GM04504 (cell line): ENCODE measurements around the gene GPATCH11.
A peak's percentile ranks its signal among the peaks of the same experiment; 100 is the strongest.

Experiments
- DNase-seq: peaks from one replicate; pipeline ENCODE4 v3.0.0-alpha.2; 2012; ENCODE audit warnings: low read depth

Gene GPATCH11

DNA sequence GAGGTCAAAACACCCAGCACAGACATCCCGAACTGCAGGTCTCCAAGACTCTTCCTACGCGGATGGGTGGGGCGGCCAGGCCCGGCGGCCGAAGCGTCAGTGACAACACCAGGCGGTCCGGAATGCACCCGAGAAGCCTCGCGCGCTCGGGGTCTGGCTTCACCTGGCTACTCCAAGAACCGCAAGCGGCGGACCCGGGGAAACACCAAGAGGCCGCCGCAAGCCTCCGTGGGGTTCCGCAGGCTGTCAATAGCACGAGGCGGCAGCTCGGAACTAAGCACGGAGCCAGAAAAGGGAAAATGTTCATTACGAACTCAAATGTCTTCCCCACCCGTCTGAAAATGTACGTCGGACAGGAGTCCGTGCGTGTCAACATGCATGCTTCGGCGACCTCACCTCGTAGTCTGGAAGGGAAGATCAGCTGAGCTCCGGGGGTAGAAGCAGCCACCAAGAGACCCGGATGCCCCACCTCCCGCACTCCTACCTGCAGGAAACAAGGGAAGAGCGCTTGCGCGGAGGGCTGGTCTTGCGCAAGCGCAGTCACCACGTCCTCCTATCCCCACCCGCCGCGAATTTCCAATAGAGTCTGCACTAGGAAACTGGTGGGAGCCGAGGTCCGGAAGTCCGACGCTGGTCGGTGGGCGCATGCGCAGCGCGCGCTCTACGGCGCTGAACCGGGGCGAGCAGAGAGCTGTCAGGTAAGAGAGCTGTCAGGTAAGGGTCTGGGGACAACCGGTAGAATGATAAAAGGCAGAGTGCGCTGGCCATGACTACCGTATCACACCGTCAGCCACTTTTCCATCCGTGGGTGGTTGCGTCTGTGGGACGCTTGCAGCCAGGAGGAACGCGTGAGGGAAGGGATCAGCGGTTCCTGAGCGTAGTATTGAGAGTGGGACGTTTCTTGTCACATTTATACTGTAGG lies at the start of gene GPATCH11, which contains the start of gene HEATR5B:
Gene GPATCH11, plus strand, starts transcription at position 646 of the 922 bp plus-strand sequence. CDS start 3,864 bp downstream, outside the sequence.
Gene HEATR5B, minus strand, starts transcription at position 500 of the 922 bp plus-strand sequence. CDS start 958 bp downstream, outside the sequence.
- peak; percentile 91 for DNase-seq

DNA sequence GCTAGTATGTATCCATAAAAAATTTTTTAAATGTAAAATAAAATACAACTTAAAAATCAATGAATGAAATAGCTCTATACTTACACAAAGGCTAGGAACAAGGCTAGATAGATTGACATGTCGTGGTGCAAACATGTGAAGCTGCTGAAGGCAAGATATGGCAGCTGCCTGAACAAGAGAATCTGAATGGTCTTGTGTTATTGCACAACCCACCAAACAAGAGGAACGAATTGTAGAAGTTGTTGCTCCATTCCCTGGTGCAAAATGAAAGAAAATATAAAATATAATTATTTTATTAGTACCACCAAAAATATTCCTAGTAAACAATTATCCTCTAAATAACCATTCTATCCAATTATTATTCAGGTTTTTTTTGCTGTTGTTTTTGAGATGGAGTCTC lies 46.5 kb upstream of the GPATCH11 start:
- no peak for DNase-seq

GRCh38 chr2:37039580-37039979 lies 44.7 kb upstream of the GPATCH11 start:
- no peak for DNase-seq

DNA sequence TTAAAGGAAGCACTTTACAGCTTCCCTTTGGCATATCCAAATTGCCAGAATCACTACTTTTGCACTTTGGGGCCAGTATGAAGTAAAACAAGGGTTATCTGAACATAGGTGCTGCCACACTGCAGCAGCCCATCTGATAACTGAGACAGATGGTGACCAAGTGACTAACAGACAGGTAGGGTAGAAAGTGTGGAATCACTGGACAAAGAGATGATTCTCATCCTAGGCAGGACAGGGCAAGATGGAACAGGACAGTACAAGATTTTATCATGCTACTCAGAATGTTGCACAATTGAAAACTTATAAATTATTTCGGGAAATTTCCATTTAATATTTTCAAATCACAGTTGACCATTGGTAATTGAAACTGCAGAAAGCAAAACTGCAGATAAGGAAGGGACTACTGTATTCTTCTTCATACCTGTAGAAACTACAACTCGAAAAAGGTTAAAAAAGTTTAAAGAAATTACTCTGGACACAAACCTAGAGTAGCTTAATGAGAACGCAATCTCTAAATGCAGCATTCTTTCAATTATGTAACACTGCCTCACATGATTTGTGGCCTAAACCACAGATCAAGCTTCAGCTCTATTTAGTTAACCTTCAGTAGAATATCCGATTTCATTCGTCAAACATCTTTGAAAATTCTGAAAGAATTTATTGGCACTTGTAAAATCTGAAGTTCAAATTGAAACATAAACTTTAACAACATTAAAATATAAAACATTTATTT lies 31.6 kb upstream of the GPATCH11 start:
- DNase-seq, result no peak

GRCh38 chr2:37059841-37060240 lies 24.5 kb upstream of the GPATCH11 start:
- DNase-seq, result no peak

DNA sequence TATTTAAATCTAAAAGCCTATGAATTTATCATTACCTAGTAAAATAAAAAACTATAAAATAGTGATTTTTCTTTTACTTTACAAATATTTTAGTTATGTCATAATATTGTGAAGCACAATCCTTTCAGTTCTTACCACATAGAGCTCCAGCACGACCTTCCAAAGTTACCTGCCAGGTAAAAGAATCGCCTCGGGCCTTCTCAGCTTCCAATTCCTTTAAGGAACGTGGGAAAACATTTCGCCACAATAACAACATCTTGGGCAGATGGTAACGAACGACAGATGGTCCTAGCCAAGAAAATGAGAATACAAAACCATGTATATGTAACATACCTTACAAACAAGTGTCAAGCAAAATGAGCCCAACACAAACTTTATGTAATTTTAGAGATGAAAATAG lies 23.9 kb upstream of the GPATCH11 start:
- no peak for DNase-seq

DNA sequence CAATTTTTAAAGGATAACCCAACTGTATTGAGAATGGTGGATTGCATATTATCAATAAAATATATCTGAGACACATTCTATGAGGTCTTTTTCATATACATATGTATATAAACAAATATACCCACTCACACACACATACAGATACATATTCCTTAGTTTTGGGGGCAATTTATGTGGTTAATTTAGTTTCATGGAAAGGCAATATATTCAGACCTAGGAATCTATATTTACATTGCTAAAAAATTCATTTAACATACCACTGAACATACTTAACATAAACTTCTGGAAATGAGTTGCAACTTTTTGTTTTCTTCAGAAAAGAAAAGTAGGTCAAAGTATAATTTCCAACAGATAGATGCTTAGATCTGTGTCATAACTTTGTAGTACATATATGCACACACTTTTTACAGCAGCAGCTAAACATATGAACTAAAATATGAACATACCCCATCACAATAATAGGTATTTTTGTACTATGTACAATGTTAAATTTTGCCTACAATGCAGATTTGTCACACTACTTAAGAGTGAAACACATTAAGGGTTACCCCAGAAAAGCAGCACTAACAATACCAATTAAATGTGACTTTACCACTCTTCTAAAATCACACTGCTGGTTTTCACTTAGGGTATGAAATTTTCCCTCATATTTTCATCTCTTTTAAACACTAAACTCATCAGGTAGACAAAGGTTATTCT lies 23.2 kb upstream of the GPATCH11 start:
- DNase-seq, result no peak

DNA sequence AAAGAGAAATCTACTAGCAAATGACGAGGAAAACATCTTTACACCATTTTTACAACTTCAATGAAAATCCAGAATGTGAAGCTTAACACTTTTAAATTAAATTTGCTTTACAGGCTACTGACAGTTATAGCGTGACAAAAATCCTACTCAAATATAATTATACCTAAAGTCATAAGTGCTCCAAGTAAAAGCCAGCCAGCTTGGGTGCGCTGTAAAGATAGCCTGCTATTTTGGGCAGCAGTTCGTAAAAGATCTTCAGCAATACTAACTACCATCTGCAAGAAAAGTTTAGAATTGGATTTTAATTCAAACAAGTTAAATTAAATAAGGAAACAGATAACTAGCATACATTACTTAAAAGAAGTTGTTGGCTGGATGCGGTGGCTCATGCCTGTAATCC lies 22.5 kb upstream of the GPATCH11 start:
- DNase-seq, result no peak

DNA sequence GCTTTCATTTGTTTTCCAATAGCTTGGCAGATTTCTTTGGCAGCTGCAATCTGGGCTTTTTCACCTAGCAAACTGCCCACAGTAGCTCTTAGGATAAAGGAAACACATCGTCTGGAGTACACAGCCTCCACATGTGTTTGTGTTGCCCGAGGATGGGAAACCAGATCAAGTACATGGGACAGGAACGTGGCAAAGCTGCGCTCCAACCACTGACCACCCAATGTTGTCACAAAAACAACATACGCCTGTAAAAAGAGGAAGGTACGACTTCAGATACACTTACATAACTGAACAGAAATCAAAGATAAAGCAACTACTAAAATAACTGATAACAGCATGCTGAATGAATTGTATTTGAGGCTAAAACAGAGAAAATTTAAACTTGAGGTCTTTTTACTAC lies 15.6 kb upstream of the GPATCH11 start:
- DNase-seq, result no peak

DNA sequence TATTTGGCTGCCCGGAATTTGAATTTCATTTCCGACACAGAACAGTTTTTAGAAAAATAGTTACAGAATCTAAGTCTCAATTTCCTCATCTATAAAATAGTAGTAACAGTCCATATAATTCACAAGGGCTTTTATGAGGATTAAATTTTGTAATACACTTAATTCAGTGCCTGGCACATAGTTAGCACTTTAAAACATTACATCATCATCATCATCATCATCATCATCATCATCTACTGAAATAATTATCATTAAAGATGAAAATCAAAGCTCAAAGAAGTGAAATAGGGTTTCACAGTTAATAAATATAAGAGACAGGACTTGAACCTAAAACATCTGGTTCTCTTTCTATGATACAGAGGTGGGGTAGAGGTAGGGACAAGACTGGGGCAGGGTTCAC lies 13.4 kb upstream of the GPATCH11 start:
- DNase-seq, result no peak

DNA sequence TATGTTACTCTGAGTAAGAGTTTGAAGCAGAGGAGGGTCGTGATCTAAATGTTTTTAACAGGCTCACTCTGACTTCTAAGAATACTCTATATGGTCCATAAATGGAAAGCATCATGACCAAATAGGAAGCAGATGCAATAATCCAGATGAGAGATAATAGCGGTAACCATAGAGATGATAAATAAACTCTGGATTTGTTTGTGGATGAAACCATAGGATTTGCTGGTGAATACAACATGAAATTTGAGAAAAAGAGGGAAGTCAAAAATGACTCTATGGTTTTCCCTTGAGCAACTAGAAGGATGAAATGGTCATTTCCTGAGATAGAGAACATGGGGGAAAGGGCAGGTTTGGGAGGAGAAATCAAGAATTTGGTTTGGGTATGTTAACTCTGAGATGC lies 4.1 kb upstream of the GPATCH11 start:
- no peak for DNase-seq

DNA sequence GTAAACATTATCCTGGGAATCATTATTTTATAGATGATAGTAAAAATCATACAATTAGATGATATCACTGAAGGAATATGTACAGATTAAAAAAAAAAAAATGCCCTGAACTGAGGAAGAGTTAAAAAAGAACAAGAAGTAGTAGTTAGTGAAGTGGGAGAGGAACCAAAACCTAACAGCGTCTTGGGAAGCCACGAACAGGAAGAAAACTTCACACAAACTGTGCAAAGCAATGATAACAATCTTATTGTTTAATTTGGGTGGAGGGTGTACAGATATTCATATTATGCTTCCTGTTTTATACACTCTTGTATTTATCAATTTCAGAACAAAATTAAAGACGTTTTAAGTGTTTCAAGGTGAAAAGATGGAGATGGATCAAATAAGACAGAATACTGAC lies 3.6 kb upstream of the GPATCH11 start:
- no peak for DNase-seq

DNA sequence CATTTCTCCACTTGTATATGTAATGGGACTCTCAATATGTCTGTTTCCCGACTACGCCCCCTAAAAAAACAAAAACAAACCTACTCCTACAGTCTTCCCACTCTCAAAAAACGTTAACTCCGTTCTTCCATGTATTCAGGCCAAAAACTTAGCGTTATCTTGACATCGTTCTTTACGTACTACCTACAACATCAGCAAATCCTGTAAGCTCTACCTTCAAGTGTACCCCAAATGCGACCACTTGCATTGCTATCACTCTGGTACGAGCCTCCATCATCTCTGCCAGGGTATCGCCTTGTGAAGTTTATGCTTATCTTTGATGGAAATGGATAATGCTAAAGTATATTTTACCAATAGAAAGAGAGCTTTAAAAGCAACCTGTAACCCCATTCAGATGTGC lies 479 bp downstream of the GPATCH11 start:
- no peak for DNase-seq

DNA sequence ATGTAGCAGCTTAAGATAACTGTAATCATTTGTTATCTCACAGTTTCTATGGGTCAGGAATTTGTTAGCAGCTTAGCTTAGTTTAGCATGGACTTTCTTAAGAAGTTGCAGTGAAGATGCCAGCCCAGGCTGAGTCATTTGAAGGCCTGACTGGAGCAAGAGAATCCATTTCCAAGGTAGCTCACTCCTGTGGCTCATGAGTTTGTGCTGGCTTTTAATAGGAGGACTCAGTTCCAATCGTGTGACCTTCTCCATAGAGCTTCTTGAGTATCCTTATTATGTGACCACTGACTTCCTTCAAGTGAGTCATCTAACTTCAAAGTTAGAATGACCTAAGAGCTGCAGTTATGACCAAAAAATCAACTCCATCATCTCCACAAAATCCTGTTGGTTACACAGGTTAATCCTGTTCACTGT lies 1.4 kb downstream of the GPATCH11 start:
- peak; percentile 11 for DNase-seq

DNA sequence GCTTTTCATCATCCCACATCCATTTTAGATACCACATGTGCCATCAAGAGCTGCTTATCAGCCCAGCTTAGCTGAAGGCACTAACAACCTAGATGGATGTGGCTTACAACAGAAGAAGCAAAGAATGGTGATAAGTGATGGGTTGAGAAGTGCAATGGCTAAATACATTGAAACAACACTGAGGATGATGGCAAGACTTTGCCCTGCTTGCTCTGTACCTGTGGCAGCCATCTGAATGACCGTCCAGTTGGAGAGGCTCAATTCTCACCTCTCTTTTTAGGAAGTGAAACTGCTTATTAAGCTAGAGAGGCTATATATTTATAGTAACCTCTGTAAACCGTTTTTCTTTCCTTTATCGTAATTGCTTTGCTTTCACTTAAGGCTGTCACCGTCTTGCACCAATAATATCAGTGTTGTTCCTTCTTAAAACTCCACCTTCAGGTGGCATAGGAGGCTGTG lies 5.7 kb downstream of the GPATCH11 start:
- no peak for DNase-seq

- no peak for DNase-seq
Measured at GRCh38 chr2:37091873-37092272, 7.6 kb downstream of the GPATCH11 start.

GRCh38 chr2:37096568-37096967 lies 12.2 kb downstream of the GPATCH11 start:
- DNase-seq, result no peak

DNA sequence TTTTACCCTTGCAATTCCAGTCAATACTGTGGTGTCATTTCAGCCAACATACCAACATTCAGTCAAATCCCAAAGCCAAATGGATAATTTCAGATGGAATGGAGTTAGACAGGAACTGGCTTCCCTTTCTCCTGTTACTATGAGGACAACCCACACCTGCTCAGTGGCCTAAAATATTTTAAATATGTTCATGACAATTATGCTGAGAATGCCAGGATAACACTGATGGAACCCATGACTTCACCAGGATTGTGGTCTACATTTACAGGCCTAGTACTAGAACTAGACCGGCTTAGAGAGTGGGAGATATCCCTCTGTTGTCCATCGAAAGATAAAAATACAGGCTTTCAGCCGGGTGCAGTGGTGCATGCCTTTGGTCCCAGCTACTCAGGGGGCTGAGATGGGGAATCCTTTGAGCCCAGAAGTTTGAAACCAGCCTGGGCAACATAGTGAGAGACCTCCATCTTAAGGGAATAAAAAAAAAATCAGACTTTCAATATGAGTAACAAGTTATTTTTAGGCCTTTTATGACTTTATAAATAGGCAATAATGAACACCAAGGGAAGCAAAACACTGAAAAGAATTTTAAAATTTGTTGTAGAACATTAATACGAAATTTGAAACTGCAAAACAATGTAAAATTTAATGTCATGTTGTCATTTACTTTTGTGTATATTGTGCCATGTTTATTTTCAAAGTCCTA lies 14.2 kb downstream of the GPATCH11 start:
- no peak for DNase-seq

DNA sequence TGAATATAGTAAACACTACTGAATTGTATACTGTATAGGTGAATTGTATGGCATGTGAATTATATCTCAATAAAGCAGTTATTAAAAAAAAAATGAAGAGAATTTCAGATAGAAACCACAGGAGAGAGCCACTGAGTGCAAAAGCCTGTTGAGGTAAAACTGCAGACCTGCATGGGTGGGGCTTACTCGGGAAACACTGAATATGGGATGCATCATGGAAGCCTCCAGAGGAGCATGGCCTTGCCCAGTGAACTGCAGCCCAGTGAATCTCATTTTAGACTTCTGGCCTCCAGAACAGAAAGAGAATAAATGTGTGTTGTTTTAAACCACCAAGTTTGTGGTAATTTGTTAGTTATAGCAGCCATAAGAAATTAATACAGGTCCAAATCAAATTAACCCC lies 15.7 kb downstream of the GPATCH11 start:
- DNase-seq, result no peak

- no peak for DNase-seq
Measured at GRCh38 chr2:37102588-37102987, 18.3 kb downstream of the GPATCH11 start.

- DNase-seq, result no peak
Measured at GRCh38 chr2:37104178-37104577, 19.9 kb downstream of the GPATCH11 start.

- no peak for DNase-seq
Measured at GRCh38 chr2:37105150-37105549, 20.8 kb downstream of the GPATCH11 start.
